ENCODE data around the gene ACSM2B.
"Not testable (repeated sequence)": the region's sequence is repeated elsewhere in the genome, so short reads cannot be mapped to it uniquely, and the experiment has no call there.

DNA sequence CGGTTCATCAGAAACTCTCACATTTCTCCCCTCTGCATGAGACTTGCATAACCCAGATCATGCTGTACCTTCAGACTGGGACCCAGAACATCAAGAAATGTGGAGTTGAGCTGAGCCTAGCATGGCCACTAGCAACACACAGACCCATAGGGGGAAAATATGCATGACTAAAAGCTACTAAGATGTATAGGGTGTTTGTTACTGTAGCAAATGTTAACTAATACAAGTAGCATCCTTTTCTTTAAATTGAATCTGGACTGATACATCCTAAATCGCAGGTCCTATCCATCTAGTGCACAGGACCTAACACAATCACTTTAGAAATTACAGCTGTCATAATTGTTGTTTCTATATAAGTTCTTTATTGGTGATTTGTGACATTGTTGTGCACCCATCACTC lies 10.8 kb downstream of the ACSM2B start:
- TF ChIP-seq EP300, CTCF (IDR thresholded peaks at IDR 0.05): not testable (repeated sequence)
